ENCODE results near the gene CMTM6.
A peak's percentile ranks its signal among the peaks of the same experiment; 100 is the strongest.

Gene CMTM6

DNA sequence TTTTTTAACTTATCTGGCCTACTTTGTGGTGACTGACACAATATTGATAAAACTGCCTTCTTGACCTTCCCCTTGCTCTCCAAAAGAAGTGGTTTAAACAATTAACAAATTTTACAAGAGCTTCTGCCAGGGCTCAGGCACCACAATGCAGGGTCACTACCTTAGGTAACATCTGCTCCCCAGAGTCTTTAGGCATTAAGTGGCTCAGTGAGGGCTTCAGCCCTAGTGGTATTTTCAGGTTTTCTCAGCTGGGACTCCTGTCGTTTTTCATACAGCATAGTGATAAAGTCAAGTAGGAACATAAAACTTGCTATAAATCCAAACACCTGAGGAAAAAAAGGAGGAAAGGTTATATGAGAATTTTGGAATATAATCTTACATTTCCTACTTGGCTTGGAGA lies 18.9 kb downstream of the CMTM6 start:
- Histone ChIP-seq H3K4me3 (ENCODE audit: low read depth, low read length) (no peak overlapping the region), H3K4me1 (ENCODE audit: control insufficient read depth, insufficient read depth, low read length) (no peaks in the 10 kb centered on the region; the same call in 1 of the 2 replicates), H3K36me3 (ENCODE audit: control insufficient read depth in 2 of 2, insufficient read depth in 1 of 2, low read length in 2 of 2) (peaks cover 0 to 37% of the 10 kb centered on the region in 2 experiments; a peak in 1 of 3 replicates), H3K9me3 (ENCODE audit: control insufficient read depth, insufficient read depth, low read depth, low read length) (no peaks in the 10 kb centered on the region), H3K27ac (ENCODE audit: extremely low read depth, low read depth, low read length) (no peak overlapping the region)
- ChIA-PET POLR2A (interaction anchor here (0.7 kb wide), 1 partner anchor 9 kb away, joined by 3 read pairs; no protein-coding TSS in a partner anchor), CTCF (interaction anchor here (0.5 to 0.6 kb wide), 2 partner anchors 28 to 245 kb away, joined by 3 to 4 read pairs; no protein-coding TSS in a partner anchor)
- no peak for TF ChIP-seq ZNF280D (tag by site-specific recombination; IDR thresholded peaks at IDR 0.05)
- TF ChIP-seq ZNF23 (tag by site-specific recombination; IDR thresholded peaks at IDR 0.05; ENCODE audit: borderline replicate concordance): no peak
- TF ChIP-seq ZFHX2 (tag by site-specific recombination; conservative IDR thresholded peaks at IDR 0.05): no peak
- TF ChIP-seq ZNF530 (tag by site-specific recombination; IDR thresholded peaks at IDR 0.05; ENCODE audit: low read depth): no peak
- no peak for TF ChIP-seq ZNF792 (tag by site-specific recombination; IDR thresholded peaks at IDR 0.05)
- TF ChIP-seq PRDM6 (tag by site-specific recombination; IDR thresholded peaks at IDR 0.05): peak; percentile 53; the same call in 1 of the 2 replicates
- TF ChIP-seq ZNF513 (tag by site-specific recombination; IDR thresholded peaks at IDR 0.05): no peak
- TF ChIP-seq CTCF (tag by site-specific recombination; IDR thresholded peaks at IDR 0.05): no peak

GRCh38 chr3:32482693-32483092 lies 20.0 kb downstream of the CMTM6 start:
- no peak overlapping the region for H3K4me3 ChIP-seq (ENCODE audit: low read depth, low read length)
- POLR2A ChIA-PET: no interaction called here
- no peaks in the 10 kb centered on the region; the same call in 1 of the 2 replicates for H3K4me1 ChIP-seq (ENCODE audit: control insufficient read depth, insufficient read depth, low read length)
- H3K27ac ChIP-seq (ENCODE audit: extremely low read depth, low read depth, low read length): no peak overlapping the region
- H3K36me3 ChIP-seq (ENCODE audit: control insufficient read depth in 2 of 2, insufficient read depth in 1 of 2, low read length in 2 of 2): peaks cover 0 to 28% of the 10 kb centered on the region in 2 experiments; a peak in 1 of 3 replicates
- H3K9me3 ChIP-seq (ENCODE audit: control insufficient read depth, insufficient read depth, low read depth, low read length): no peaks in the 10 kb centered on the region
- CTCF ChIA-PET: interaction anchor here (0.8 to 1.1 kb wide), 3 partner anchors 9 to 17 kb away, joined by 3 read pairs; no protein-coding TSS in a partner anchor
- TF ChIP-seq ZNF292 (tag by site-specific recombination; IDR thresholded peaks at IDR 0.05; ENCODE audit: borderline replicate concordance, low read depth) (no peak), ZNF184 (tag by site-specific recombination; IDR thresholded peaks at IDR 0.05) (no peak), GLI2 (tag by site-specific recombination; IDR thresholded peaks at IDR 0.05; ENCODE audit: borderline replicate concordance, low read depth) (no peak), ZNF335 (tag by site-specific recombination; conservative IDR thresholded peaks at IDR 0.05) (no peak), ZNF133 (tag by site-specific recombination; IDR thresholded peaks at IDR 0.05) (no peak)
- TF ChIP-seq, protein P1, sequence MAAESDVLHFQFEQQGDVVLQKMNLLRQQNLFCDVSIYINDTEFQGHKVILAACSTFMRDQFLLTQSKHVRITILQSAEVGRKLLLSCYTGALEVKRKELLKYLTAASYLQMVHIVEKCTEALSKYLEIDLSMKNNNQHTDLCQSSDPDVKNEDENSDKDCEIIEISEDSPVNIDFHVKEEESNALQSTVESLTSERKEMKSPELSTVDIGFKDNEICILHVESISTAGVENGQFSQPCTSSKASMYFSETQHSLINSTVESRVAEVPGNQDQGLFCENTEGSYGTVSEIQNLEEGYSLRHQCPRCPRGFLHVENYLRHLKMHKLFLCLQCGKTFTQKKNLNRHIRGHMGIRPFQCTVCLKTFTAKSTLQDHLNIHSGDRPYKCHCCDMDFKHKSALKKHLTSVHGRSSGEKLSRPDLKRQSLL (tag by site-specific recombination; IDR thresholded peaks at IDR 0.05): no peak

Measured in HEK293 (cell line).